Neuronal stem cell (in vitro differentiated cells): Measurements from ENCODE around the gene SMAD4.

Experiments
- DNase-seq: peaks from one replicate; pipeline ENCODE4 v3.0.0-alpha.2; 2013; ENCODE audit warnings: low spot score
- H2AFZ ChIP-seq: one replicate; pipeline ENCODE4 v1.6.1; 2013; ENCODE audit warnings: mild to moderate bottlenecking, low read length, inconsistent platforms
- H2AK5ac ChIP-seq: 2 replicates; pipeline ENCODE4 v1.6.1; 2013; ENCODE audit warnings: low read depth, mild to moderate bottlenecking, inconsistent platforms, low read length, moderate library complexity, mixed read lengths
- H2BK120ac ChIP-seq: 2 replicates; pipeline ENCODE4 v1.6.1; 2013; ENCODE audit warnings: low read depth, mild to moderate bottlenecking, inconsistent platforms, low read length, moderate library complexity, mixed read lengths
- H2BK12ac ChIP-seq: one replicate; pipeline ENCODE4 v1.6.1; 2013; ENCODE audit warnings: low read length, inconsistent platforms
- H2BK15ac ChIP-seq: 2 replicates; pipeline ENCODE4 v1.6.1; 2013; ENCODE audit warnings: mild to moderate bottlenecking, low read length, inconsistent platforms, mixed read lengths
- H2BK5ac ChIP-seq: one replicate; pipeline ENCODE4 v1.6.1; 2013; ENCODE audit warnings: inconsistent platforms, mild to moderate bottlenecking, low read length, moderate library complexity
- H3K14ac ChIP-seq: one replicate; pipeline ENCODE4 v1.6.1; 2013; ENCODE audit warnings: low read length, inconsistent platforms
- H3K18ac ChIP-seq: 2 replicates; pipeline ENCODE4 v1.6.1; 2013; ENCODE audit warnings: low read length, inconsistent platforms
- H3K23ac ChIP-seq: 2 replicates; pipeline ENCODE4 v1.6.1; 2013; ENCODE audit warnings: low read depth, mild to moderate bottlenecking, mixed read lengths, low read length, inconsistent platforms; ENCODE audit not compliant: poor library complexity
- H3K27ac ChIP-seq: replicated peaks from 3 replicates; pipeline ENCODE4 v1.5.1; 2013; ENCODE audit warnings: low read length, inconsistent platforms
- H3K27me3 ChIP-seq, 3 experiments: 2 replicates each; pipeline ENCODE4 v1.6.1; 2013; ENCODE audit warnings: low read length in 3 of 3, mild to moderate bottlenecking in 2 of 3, inconsistent platforms in 1 of 3, low read depth in 1 of 3, mixed read lengths in 1 of 3, moderate library complexity in 1 of 3; ENCODE audit not compliant: control insufficient read depth in 3 of 3, insufficient read depth in 3 of 3
- H3K36me3 ChIP-seq, 2 donors: replicated peaks in 1 of 2; 2 replicates each; pipeline ENCODE4 v1.6.1; 2013; ENCODE audit warnings: low read length in 2 of 2; ENCODE audit not compliant: control insufficient read depth in 2 of 2, insufficient read depth in 2 of 2
- H3K4ac ChIP-seq: 2 replicates; pipeline ENCODE4 v1.6.1; 2013; ENCODE audit warnings: inconsistent platforms, mild to moderate bottlenecking, low read length, moderate library complexity
- H3K4me1 ChIP-seq, 2 donors: 1 replicate in 1 of 2; 2 replicates in 1 of 2; pipeline ENCODE4 v1.6.1; 2013; ENCODE audit warnings: low read length in 2 of 2, low read depth in 1 of 2; ENCODE audit not compliant: control insufficient read depth in 2 of 2, insufficient read depth in 1 of 2
- H3K4me2 ChIP-seq: one replicate; pipeline ENCODE4 v1.6.1; 2013; ENCODE audit warnings: mild to moderate bottlenecking, low read length, inconsistent platforms; ENCODE audit not compliant: insufficient read depth, poor library complexity, severe bottlenecking
- H3K4me3 ChIP-seq, 2 donors: 2 replicates each; pipeline ENCODE4 v1.5.1; 2013; ENCODE audit warnings: low read length in 2 of 2, mild to moderate bottlenecking in 2 of 2, inconsistent platforms in 1 of 2, moderate library complexity in 1 of 2
- H3K79me1 ChIP-seq: one replicate; pipeline ENCODE4 v1.6.1; 2013; ENCODE audit warnings: low read depth, mild to moderate bottlenecking, inconsistent platforms, low read length, moderate library complexity
- H3K9ac ChIP-seq: one replicate; pipeline ENCODE4 v1.6.1; 2013; ENCODE audit warnings: mild to moderate bottlenecking, low read depth, low read length, inconsistent platforms; ENCODE audit not compliant: poor library complexity
- H3K9me3 ChIP-seq, 2 donors: replicated peaks in 1 of 2; 2 replicates each; pipeline versions ENCODE3 to v1.6.1; 2013; ENCODE audit warnings: low read length in 2 of 2, mild to moderate bottlenecking in 2 of 2, inconsistent platforms in 1 of 2, low read depth in 1 of 2, mixed read lengths in 1 of 2, moderate library complexity in 1 of 2; ENCODE audit not compliant: control insufficient read depth in 2 of 2, insufficient read depth in 1 of 2
- H4K8ac ChIP-seq: one replicate; pipeline ENCODE4 v1.6.1; 2013; ENCODE audit warnings: low read depth, mild to moderate bottlenecking, inconsistent platforms, low read length, moderate library complexity
- H4K91ac ChIP-seq: one replicate; pipeline ENCODE4 v1.6.1; 2013; ENCODE audit warnings: low read length, low read depth, mild to moderate bottlenecking, inconsistent platforms; ENCODE audit not compliant: poor library complexity
- WGBS, 2 donors: extraction: QIAGEN DNeasy Blood & Tissue Kit; methylation state at CpG; one replicate each; pipeline ENCODE4 v1.1.7; 2013; ENCODE audit warnings: missing lambda C conversion rate in 2 of 2, mixed read lengths in 1 of 2; ENCODE audit not compliant: insufficient read length in 2 of 2, insufficient replicate concordance in 1 of 2; ENCODE audit errors: extremely low coverage in 2 of 2; 5-methylcytosine and 5-hydroxymethylcytosine counted together

The SMAD4 gene

GRCh38 chr18:51021226-51021965 lies 8.6 kb upstream of the SMAD4 start:
- Histone ChIP-seq H4K91ac (no peak overlapping the region), H3K23ac (no peak overlapping the region), H3K27ac (no peak overlapping the region), H3K27me3 (no peaks in the 10 kb centered on the region), H2BK15ac (no peak overlapping the region), H4K8ac (no peak overlapping the region), H3K4ac (no peak overlapping the region), H3K18ac (no peak overlapping the region), H3K9ac (no peak overlapping the region), H3K14ac (no peak overlapping the region), H3K36me3 (peaks cover 0 to 31% of the 10 kb centered on the region in 2 donors), H2BK120ac (no peak overlapping the region), H3K9me3 (peaks cover 0 to 18% of the 10 kb centered on the region in 2 donors), H3K4me3 (no peak overlapping the region), H3K4me2 (no peak overlapping the region), H3K79me1 (no peaks in the 10 kb centered on the region), H2BK5ac (no peak overlapping the region), H2AK5ac (no peak overlapping the region), H2BK12ac (no peak overlapping the region), H3K4me1 (peaks cover 10 to 13% of the 10 kb centered on the region in 2 donors), H2AFZ (no peak overlapping the region)
- DNase-seq, result no peak
- WGBS, 2 donors, result no CpG with 5 or more reads among the region's 5 CpGs

DNA sequence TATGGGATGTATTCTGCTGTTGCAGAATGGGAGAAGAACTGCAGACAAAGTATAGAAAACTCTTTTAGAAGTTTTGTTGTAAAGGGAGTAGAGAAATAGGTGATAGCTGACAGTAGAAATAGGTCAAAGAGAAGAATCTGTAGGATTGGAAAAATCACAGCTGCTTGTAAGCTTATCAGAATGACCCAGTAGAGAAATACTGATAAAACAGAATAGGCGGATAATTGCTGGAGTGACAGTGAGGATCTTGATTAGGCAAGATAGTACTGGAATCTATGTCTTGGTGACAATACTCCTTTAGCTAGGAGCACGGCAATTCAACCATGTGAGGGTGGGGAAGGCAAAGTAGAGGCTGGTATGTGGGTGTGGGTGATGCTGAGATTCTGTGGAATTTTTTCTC lies 4.5 kb upstream of the SMAD4 start:
- Histone ChIP-seq H2BK120ac (no peak overlapping the region), H2AFZ (no peak overlapping the region), H3K27me3 (no peaks in the 10 kb centered on the region), H3K4me2 (no peak overlapping the region), H3K4me1 (peaks cover 3 to 13% of the 10 kb centered on the region in 2 donors), H3K9me3 (peaks cover 0 to 22% of the 10 kb centered on the region in 2 donors), H2BK15ac (no peak overlapping the region), H3K9ac (no peak overlapping the region), H3K79me1 (no peaks in the 10 kb centered on the region), H2BK5ac (no peak overlapping the region), H3K27ac (no peak overlapping the region), H2AK5ac (no peak overlapping the region), H3K14ac (no peak overlapping the region), H3K23ac (no peak overlapping the region), H4K91ac (no peak overlapping the region), H3K4me3 (no peak overlapping the region), H2BK12ac (no peak overlapping the region), H3K18ac (no peak overlapping the region), H3K4ac (no peak overlapping the region), H4K8ac (no peak overlapping the region), H3K36me3 (peaks cover 0 to 39% of the 10 kb centered on the region in 2 donors)
- DNase-seq, result no peak
- WGBS, 2 donors, result no CpG with 5 or more reads among the region's 2 CpGs

- no peak overlapping the region for H3K4me3 ChIP-seq
- no peak overlapping the region for H3K14ac ChIP-seq
- H2AFZ ChIP-seq, result no peak overlapping the region
- H3K18ac ChIP-seq, result no peak overlapping the region
- no peak overlapping the region for H3K4me2 ChIP-seq
- peaks cover 0 to 21% of the 10 kb centered on the region in 2 donors for H3K9me3 ChIP-seq
- no peak overlapping the region for H2AK5ac ChIP-seq
- peaks cover 3 to 17% of the 10 kb centered on the region in 2 donors for H3K4me1 ChIP-seq
- WGBS, 2 donors, result no CpG with 5 or more reads among the region's 4 CpGs
- no peak overlapping the region for H3K9ac ChIP-seq
- H2BK120ac ChIP-seq, result no peak overlapping the region
- no peak overlapping the region for H2BK12ac ChIP-seq
- DNase-seq, result no peak
- H4K8ac ChIP-seq, result no peak overlapping the region
- H3K4ac ChIP-seq, result no peak overlapping the region
- H3K36me3 ChIP-seq, result peaks cover 0 to 38% of the 10 kb centered on the region in 2 donors
- H3K27me3 ChIP-seq, result no peaks in the 10 kb centered on the region
- H3K27ac ChIP-seq, result no peak overlapping the region
- no peak overlapping the region for H4K91ac ChIP-seq
- no peak overlapping the region for H3K23ac ChIP-seq
- no peaks in the 10 kb centered on the region for H3K79me1 ChIP-seq
- H2BK15ac ChIP-seq, result no peak overlapping the region
- no peak overlapping the region for H2BK5ac ChIP-seq
Observed at GRCh38 chr18:51028201-51028805, 1.7 kb upstream of the SMAD4 start.

- Histone ChIP-seq H3K27me3 (no peaks in the 10 kb centered on the region), H2BK15ac (no peak overlapping the region), H3K4ac (no peak overlapping the region), H4K8ac (no peak overlapping the region), H3K9ac (peak overlapping the region; percentile 64), H2AFZ (peak overlapping the region; percentile 91), H3K14ac (no peak overlapping the region), H2AK5ac (no peak overlapping the region), H3K79me1 (peaks cover under 1% of the 10 kb centered on the region), H2BK5ac (no peak overlapping the region), H3K36me3 (peaks cover 0 to 47% of the 10 kb centered on the region in 2 donors), H3K18ac (peak overlapping the region; percentile 55), H3K4me1 (peaks cover 3 to 17% of the 10 kb centered on the region in 2 donors), H3K4me3 (peak overlapping the region; percentile 65 to 69), H3K23ac (no peak overlapping the region), H2BK120ac (no peak overlapping the region), H3K27ac (peak overlapping the region; percentile 55), H4K91ac (no peak overlapping the region), H2BK12ac (no peak overlapping the region), H3K4me2 (peak overlapping the region; percentile 95), H3K9me3 (peaks cover 0 to 24% of the 10 kb centered on the region in 2 donors)
- WGBS, 2 donors, result no CpG with 5 or more reads among the region's 10 CpGs
- no peak for DNase-seq
Observed at GRCh38 chr18:51029378-51029693, 677 bp upstream of the SMAD4 start.
